ENCODE data around the gene TMPRSS7. TPM values are rescaled to one million over a fixed set of nuclear protein-coding genes. Genes with fewer than 3 reads are reported as not detected.

Gene TMPRSS7
- total RNA-seq, 1 donor from 2014 or later: not detected

DNA sequence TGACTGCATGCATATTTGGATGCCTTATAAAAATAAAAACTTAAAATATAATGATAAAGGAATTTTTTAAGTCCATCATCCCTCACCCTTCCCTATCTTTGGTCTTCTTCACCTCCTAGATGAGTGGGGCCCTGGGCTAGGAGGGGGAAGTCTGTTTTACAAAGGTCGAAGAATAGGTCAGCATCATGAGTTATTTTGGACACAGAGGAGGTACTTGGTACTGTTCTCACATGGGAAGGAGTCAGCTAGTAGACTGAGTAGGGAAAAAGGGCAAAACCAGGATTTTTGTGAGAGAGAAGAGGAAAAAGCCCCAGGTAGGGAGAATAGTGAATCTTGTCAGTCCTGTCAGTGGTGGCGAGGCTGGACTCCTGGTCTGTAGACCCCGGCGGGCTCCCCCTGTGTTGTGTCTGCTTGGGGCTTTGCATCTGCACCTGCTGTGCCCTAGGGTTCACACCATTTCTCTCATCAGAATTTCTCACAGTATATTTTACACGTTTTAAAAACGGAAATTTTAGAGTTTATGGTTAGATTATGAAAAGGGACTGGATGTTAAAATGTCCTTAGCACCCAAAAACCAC lies 81.4 kb downstream of the TMPRSS7 start:
- DNase-seq (ENCODE audit: low spot score, unreplicated experiment): no peak
- H3K4me3 Mint-ChIP-seq (ENCODE audit: low read depth): no peak overlapping the region
- H3K4me1 Mint-ChIP-seq (ENCODE audit: low read depth): no peaks in the 10 kb centered on the region
- no peaks in the 10 kb centered on the region for H3K27me3 Mint-ChIP-seq
- H3K27ac Mint-ChIP-seq: no peak overlapping the region
- peaks cover 22% of the 10 kb centered on the region for H3K36me3 Mint-ChIP-seq (ENCODE audit: insufficient read depth)
- TF ChIP-seq, protein P1, sequence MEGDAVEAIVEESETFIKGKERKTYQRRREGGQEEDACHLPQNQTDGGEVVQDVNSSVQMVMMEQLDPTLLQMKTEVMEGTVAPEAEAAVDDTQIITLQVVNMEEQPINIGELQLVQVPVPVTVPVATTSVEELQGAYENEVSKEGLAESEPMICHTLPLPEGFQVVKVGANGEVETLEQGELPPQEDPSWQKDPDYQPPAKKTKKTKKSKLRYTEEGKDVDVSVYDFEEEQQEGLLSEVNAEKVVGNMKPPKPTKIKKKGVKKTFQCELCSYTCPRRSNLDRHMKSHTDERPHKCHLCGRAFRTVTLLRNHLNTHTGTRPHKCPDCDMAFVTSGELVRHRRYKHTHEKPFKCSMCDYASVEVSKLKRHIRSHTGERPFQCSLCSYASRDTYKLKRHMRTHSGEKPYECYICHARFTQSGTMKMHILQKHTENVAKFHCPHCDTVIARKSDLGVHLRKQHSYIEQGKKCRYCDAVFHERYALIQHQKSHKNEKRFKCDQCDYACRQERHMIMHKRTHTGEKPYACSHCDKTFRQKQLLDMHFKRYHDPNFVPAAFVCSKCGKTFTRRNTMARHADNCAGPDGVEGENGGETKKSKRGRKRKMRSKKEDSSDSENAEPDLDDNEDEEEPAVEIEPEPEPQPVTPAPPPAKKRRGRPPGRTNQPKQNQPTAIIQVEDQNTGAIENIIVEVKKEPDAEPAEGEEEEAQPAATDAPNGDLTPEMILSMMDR (IDR thresholded peaks at IDR 0.05; ENCODE audit: unreplicated experiment): no peak
- no peaks in the 10 kb centered on the region for H3K9me3 Mint-ChIP-seq (ENCODE audit: low read depth)

DNA sequence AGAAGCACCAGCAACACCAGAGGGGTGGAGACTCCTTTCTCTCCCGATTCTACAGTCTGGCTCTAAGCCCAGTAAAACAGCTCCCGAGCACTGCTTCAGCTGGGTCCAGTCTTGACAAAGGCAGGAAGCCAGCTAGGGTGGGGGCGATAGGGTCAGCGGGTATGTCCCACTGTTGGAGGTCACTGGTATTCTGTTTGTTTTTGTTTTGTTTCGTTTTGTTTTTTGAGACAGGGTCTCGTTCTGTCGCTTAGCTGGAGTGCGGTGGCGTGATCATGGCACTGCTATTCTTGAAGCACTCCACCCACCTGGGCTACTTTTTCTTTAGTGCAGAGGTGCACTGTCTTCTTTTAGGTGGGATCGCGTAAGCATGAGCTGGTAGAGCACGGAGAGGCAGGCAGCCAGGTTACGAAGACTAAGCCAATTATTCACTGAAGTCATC lies 82.2 kb downstream of the TMPRSS7 start:
- no peak overlapping the region for H3K4me3 Mint-ChIP-seq (ENCODE audit: low read depth)
- no peaks in the 10 kb centered on the region for H3K4me1 Mint-ChIP-seq (ENCODE audit: low read depth)
- H3K27me3 Mint-ChIP-seq: no peaks in the 10 kb centered on the region
- H3K36me3 Mint-ChIP-seq (ENCODE audit: insufficient read depth): peaks cover 20% of the 10 kb centered on the region
- no peaks in the 10 kb centered on the region for H3K9me3 Mint-ChIP-seq (ENCODE audit: low read depth)
- DNase-seq (ENCODE audit: low spot score, unreplicated experiment): no peak
- H3K27ac Mint-ChIP-seq: no peak overlapping the region
- TF ChIP-seq, protein P1 (IDR thresholded peaks at IDR 0.05; ENCODE audit: unreplicated experiment): no peak

DNA sequence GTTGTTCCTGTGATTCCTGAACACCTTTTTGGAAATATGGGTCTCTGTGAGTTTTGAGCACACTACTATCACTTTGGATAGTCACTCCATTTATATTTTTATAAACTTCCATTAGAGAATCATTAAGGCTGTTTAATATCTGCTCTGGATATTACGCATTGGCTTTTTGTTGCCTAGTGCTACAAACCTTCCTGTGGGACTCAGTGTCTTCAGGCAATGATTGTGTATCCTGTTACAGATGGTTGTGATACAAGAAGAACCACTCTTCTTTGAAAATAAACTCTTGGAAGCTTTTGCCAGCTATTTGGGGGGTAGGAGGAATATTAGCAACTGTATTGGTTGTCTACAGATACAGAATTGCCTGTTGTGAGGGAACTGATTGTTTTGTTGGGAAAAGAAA lies 82.9 kb downstream of the TMPRSS7 start:
- Mint-ChIP-seq H3K4me3 (ENCODE audit: low read depth) (no peak overlapping the region), H3K27ac (no peak overlapping the region), H3K9me3 (ENCODE audit: low read depth) (no peaks in the 10 kb centered on the region), H3K4me1 (ENCODE audit: low read depth) (peaks cover 4% of the 10 kb centered on the region), H3K27me3 (no peaks in the 10 kb centered on the region), H3K36me3 (ENCODE audit: insufficient read depth) (peaks cover 17% of the 10 kb centered on the region)
- TF ChIP-seq, protein P1 (IDR thresholded peaks at IDR 0.05; ENCODE audit: unreplicated experiment): no peak
- DNase-seq (ENCODE audit: low spot score, unreplicated experiment): no peak

DNA sequence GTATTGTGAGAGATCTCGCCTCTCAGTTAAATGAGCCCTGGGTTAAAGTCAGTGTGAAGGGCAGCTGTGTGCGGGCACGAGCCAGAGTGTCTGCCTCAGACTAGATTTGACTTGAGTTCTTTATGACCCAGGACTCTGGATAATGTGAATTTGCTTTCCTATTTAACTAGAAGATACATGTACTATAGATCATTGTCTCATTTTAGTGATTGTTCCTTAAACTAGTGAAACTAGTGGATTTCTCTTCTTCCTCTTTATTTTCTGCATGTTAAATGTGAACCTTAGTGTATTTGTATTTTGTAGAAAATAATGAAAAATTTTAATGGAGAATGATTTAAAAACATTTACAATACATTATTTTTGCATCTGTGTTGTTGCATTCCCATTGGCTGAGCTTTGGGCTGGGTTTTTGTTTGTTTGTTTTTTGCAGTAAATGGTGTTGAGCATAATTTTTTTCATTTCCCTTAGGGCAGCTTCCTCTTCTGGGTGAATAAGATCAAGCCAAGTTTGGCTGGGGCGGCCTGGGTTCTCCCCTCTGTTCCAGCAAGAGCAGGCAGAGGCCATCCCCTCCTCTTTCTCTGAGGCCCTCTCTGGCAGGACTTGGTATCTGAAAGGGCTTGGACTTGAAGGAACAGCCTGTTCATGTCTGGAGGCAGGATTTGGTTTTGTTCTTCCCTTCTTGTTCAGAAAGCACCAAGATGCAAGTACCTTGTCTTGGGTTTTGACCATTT lies 83.5 kb downstream of the TMPRSS7 start:
- Mint-ChIP-seq H3K9me3 (ENCODE audit: low read depth) (no peaks in the 10 kb centered on the region), H3K4me3 (ENCODE audit: low read depth) (no peak overlapping the region), H3K36me3 (ENCODE audit: insufficient read depth) (peaks cover 19% of the 10 kb centered on the region), H3K27ac (no peak overlapping the region), H3K4me1 (ENCODE audit: low read depth) (peaks cover 4% of the 10 kb centered on the region), H3K27me3 (no peaks in the 10 kb centered on the region)
- TF ChIP-seq, protein P1 (IDR thresholded peaks at IDR 0.05; ENCODE audit: unreplicated experiment): no peak
- no peak for DNase-seq (ENCODE audit: low spot score, unreplicated experiment)

DNA sequence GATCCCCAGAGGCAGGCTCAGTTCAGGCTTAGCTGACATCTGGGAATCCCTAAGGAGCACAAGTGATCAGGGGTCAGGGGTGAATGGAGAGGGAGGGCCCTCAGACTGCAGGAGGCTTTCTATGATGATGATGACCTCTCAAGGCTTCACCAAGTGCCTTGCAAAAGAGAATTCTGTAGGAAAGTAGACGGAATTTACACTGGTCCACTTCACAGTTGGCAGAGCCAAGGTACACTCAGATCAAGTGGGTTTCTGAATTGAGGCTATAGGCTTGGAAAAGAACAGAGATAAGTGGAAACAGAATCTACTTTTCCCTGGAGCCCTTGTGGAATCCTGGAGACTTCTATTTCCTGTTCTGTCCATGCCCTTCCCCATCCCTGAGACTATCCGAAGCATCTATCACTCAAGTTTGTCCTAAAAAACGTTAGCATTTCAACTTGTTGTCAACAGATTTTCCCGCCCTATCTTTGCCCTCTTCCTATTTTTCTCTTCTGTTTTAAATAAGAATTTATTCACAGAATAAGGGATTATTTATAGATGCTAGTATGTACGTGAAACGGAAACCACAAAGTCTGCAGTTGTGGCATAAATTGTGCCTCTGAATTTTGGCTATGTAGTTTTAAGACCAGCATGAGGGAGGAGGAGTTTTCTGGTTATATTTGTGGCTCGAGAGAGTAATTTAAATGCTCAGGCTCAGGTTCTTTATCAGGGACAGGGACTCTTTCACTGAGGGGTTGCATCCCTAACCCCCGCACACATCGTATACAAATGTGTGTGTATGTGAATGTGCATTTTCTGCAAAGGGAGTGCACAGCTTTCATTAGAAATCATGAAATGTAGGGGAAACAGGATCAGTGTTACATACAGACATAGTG lies 85.7 kb downstream of the TMPRSS7 start:
- TF ChIP-seq, protein P1 (IDR thresholded peaks at IDR 0.05; ENCODE audit: unreplicated experiment): no peak
- Mint-ChIP-seq H3K36me3 (ENCODE audit: insufficient read depth) (peaks cover 18% of the 10 kb centered on the region), H3K27me3 (no peaks in the 10 kb centered on the region), H3K27ac (no peak overlapping the region), H3K4me1 (ENCODE audit: low read depth) (peaks cover 5% of the 10 kb centered on the region), H3K4me3 (ENCODE audit: low read depth) (no peak overlapping the region), H3K9me3 (ENCODE audit: low read depth) (no peaks in the 10 kb centered on the region)
- DNase-seq (ENCODE audit: low spot score, unreplicated experiment): no peak
